ENCODE measurements around the gene FLRT1.

- TF ChIP-seq POLR2A (IDR thresholded peaks at IDR 0.05; ENCODE audit: low read depth, low read length) (no peak), TAF1 (IDR thresholded peaks at IDR 0.05; ENCODE audit: borderline replicate concordance, low read depth, low read length) (no peak)
Measured at GRCh38 chr11:64063777-64064176, 28.0 kb downstream of the FLRT1 start.
